Hematopoietic multipotent progenitor cell (in vitro differentiated cells): ENCODE measurements around the gene ERICH2. TPM values are rescaled to one million over a fixed set of nuclear protein-coding genes. Genes with fewer than 3 reads are reported as not detected.
"Not testable (repeated sequence)": the region's sequence is repeated elsewhere in the genome, so short reads cannot be mapped to it uniquely, and the experiment has no call there.

Experiments
- DNase-seq, 3 donors: peaks; one replicate each; pipeline ENCODE4 v3.0.0-alpha.2; 2011 to 2015; ENCODE audit warnings: low read depth in 2 of 3, low spot score in 2 of 3
- total RNA-seq: library from RNA; depleted of rRNA; stranded (reverse); fragments of >200 nt; gene quantifications from one replicate; pipeline ENCODE4 v1.2.3, GENCODE V29; 2012

Gene ERICH2, protein sequence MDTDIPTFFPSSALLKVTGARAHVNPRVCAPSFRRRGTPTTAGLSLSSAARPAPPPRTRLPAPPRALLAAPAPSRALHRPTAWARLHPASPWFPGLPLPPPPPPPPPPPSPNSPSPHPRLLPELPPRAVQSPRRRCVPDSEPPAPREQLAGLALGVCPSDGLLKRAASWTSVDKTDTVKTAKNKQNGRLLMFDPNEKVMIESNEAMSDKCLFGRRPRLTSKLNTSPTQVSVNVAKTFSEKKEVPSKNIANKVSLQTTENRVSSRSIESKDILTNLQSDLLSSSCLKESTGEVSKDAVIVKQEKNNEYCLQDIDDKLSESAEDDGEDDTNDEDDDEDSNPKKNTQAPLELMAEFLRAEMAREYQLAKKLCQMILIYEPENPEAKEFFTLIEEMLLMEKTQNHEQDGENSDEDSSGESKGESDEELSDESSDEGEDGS
- total RNA-seq, result not detected

- peak; percentile 4 to 54 (median 47) for DNase-seq
These were observed at the start of gene ERICH2 for GRCh38 chr2:170770008-170770605. TSS of gene ERICH2 (plus strand) at chr2:170770378. CDS start at chr2:170770682, 304 bp downstream.

GRCh38 chr2:170721678-170722077 lies 48.5 kb upstream of the ERICH2 start:
- DNase-seq, result no peak

GRCh38 chr2:170722301-170722700 lies 47.9 kb upstream of the ERICH2 start:
- no peak for DNase-seq

DNA sequence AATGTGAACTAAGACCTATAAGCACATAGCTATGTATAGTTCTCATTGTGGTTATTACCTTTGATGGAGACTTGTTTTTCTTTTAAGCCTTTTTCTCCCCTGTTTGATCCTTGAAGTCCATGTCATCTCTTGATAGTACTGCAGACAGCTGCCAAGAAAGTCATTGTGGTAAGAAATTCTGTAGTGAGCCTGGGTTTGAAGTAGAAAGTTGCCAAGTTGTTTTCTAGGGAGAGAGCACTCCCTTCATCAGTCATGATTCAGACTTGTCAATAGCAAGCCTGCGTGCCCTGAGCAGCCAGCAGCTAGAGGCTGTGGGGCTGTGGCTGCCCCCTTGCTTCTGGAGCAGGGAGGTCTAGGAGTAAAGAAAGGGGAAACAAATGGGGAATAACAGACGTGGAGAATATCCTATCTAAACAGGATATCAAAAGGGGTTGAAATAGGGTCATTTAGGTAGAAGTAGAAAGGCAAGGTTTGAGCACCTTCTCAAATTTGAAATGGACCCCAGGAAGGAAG lies 46.7 kb upstream of the ERICH2 start:
- no peak for DNase-seq

GRCh38 chr2:170733798-170734600 lies 36.2 kb upstream of the ERICH2 start:
- no peak for DNase-seq

DNA sequence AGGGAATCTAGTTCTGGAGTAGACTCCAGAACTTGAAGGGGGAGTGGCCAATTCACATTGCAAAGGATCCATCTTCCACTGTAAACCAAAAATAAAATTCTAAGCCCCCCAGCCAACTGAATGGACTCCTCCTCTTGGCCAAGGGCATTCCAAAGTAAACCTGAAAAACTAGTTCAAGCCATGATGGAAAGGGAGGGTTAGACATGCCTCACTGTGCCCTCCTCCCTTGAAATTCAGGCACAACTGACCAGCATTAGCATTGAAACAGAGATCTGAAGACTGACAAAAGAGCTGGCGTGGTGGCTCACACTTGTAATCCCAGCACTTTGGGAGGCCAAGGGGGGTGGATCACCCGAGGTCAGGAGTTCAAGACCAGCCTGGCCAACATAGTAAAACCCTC lies 35.6 kb upstream of the ERICH2 start:
- not testable (repeated sequence) for DNase-seq

GRCh38 chr2:170736628-170737027 lies 33.5 kb upstream of the ERICH2 start:
- no peak for DNase-seq

GRCh38 chr2:170737406-170737805 lies 32.8 kb upstream of the ERICH2 start:
- no peak for DNase-seq

GRCh38 chr2:170737821-170738220 lies 32.4 kb upstream of the ERICH2 start:
- no peak for DNase-seq

- DNase-seq, result no peak
These were observed 31.1 kb upstream of the ERICH2 start for GRCh38 chr2:170739048-170739447.

GRCh38 chr2:170739507-170740046 lies 30.6 kb upstream of the ERICH2 start:
- no peak for DNase-seq

- no peak for DNase-seq
These were observed 29.5 kb upstream of the ERICH2 start for GRCh38 chr2:170740660-170741059.

DNA sequence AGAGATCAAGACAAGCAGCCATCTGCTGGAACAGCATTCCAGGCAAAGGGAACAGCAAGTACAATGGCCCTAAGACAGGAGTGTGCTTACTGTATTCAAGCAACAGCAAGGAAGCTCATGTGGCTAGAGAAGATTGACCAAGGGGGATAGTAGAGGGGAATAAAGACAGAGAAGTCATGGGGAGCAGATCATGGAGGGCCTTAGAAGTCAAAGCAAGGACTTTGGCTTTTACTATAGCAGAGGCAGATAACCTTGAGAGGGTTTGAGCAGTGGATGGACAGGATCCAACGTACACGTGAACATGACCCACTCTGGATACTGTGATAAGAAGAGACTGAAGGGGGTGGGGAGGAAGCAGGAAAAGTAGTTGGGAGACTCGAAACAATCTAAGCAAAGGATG lies 28.2 kb upstream of the ERICH2 start:
- DNase-seq, result no peak

GRCh38 chr2:170742896-170743529 lies 27.2 kb upstream of the ERICH2 start:
- no peak for DNase-seq

- no peak for DNase-seq
These were observed 26.5 kb upstream of the ERICH2 start for GRCh38 chr2:170743530-170744239.

- no peak for DNase-seq
These were observed 25.8 kb upstream of the ERICH2 start for GRCh38 chr2:170744248-170745002.

DNA sequence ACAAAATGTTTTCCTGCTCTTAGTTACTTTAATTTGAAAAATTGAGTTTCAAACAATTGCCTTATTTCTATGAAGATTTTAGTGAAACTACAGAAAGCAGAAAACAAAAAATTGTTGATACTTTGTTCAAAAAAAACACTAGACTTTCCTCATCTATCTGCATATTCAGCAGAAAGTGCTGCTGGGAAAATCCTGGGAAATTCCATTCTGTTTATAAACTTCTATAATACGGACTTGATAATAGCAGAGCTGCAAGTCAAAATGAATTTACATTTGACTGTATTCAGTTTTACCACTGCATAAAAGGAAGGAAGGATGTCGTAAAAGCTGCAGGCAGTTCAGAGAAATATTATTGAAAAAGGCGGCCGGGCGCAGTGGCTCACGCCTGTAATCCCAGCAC lies 24.9 kb upstream of the ERICH2 start:
- DNase-seq, result no peak

DNA sequence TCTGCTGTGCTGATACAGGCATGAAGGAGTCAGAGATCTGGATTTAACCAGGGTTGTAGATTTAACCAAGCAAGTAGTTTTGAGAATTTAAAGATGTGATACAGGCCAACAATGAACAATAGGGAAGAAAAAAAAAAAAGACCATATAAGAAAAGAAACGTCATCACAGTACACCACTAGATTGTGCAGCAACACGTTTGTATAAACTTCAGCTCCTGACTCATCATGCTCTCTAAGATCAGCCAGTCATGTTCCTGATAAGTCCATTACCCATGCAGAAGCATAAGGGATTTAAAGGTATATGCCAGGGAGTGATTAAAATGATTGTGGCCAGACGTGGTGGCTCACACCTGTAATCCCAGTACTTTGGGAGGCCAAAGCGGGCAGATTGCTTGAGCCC lies 22.3 kb upstream of the ERICH2 start:
- no peak for DNase-seq

GRCh38 chr2:170751555-170751954 lies 18.6 kb upstream of the ERICH2 start:
- not testable (repeated sequence) for DNase-seq
